NCI-H1694 (cell line): Measurements from ENCODE around the gene TMEM82.

ENCODE experiments used
- DNase-seq: peaks from one replicate; lab custom pipeline; 2025; lab: John Stamatoyannopoulos, UW

The TMEM82 gene

GRCh38 chr1:15757016-15757543, 14.8 kb downstream of the TMEM82 start:
- no peak for DNase-seq

GRCh38 chr1:15757575-15758342, 15.5 kb downstream of the TMEM82 start:
- DNase-seq, result no peak

GRCh38 chr1:15758343-15758931, 16.1 kb downstream of the TMEM82 start, which contains the start of gene FBLIM1:
Gene FBLIM1, plus strand, starts transcription at chr1:15758795. Its CDS starts 6,189 bp downstream, at chr1:15764984.
- no peak for DNase-seq

GRCh38 chr1:15758953-15759661, 16.8 kb downstream of the TMEM82 start:
- DNase-seq, result no peak

- no peak for DNase-seq
Observed at GRCh38 chr1:15760520-15761211, 18.4 kb downstream of the TMEM82 start.

- DNase-seq, result no peak
Observed at GRCh38 chr1:15761366-15762128, 19.2 kb downstream of the TMEM82 start.

GRCh38 chr1:15762546-15762945, 20.2 kb downstream of the TMEM82 start:
- DNase-seq, result no peak

- no peak for DNase-seq
Observed at GRCh38 chr1:15764269-15764764, 22.0 kb downstream of the TMEM82 start.

GRCh38 chr1:15764890-15765289, 22.6 kb downstream of the TMEM82 start:
- no peak for DNase-seq

GRCh38 chr1:15765495-15766194, 23.3 kb downstream of the TMEM82 start:
- no peak for DNase-seq

GRCh38 chr1:15767941-15768340, 25.6 kb downstream of the TMEM82 start:
- no peak for DNase-seq

GRCh38 chr1:15768388-15768787, 26.1 kb downstream of the TMEM82 start:
- DNase-seq, result no peak

- DNase-seq, result no peak
Observed at GRCh38 chr1:15770313-15770962, 28.1 kb downstream of the TMEM82 start.

GRCh38 chr1:15771836-15772515, 29.7 kb downstream of the TMEM82 start:
- DNase-seq, result no peak

- no peak for DNase-seq
Observed at GRCh38 chr1:15775706-15776105, 33.4 kb downstream of the TMEM82 start.

GRCh38 chr1:15777909-15778707, 35.8 kb downstream of the TMEM82 start:
- no peak for DNase-seq

- DNase-seq, result no peak
Observed at GRCh38 chr1:15785683-15786082, 43.4 kb downstream of the TMEM82 start.

- DNase-seq, result no peak
Observed at GRCh38 chr1:15786581-15786980, 44.3 kb downstream of the TMEM82 start.
